ENCODE data around the gene POLR2A. TPM values are rescaled to one million over a fixed set of nuclear protein-coding genes. Genes with fewer than 3 reads are reported as not detected.

POLR2A gene
- total RNA-seq, 1 experiment from 2014 or later = 72.1 TPM

- POLR2A ChIA-PET = no interaction called here
- H3K27me3 Mint-ChIP-seq (ENCODE audit: insufficient read depth, unreplicated experiment) = no peaks in the 10 kb centered on the region
- H3K27ac Mint-ChIP-seq (ENCODE audit: unreplicated experiment) = no peak overlapping the region
- no peak for TF ChIP-seq CTCF (IDR thresholded peaks at IDR 0.05; ENCODE audit: insufficient read depth in 1 of 2, low read depth in 1 of 2, low read length in 1 of 2, severe bottlenecking in 1 of 2, unreplicated experiment in 1 of 2)
- no peaks in the 10 kb centered on the region for H3K4me1 ChIP-seq
- H3K36me3 ChIP-seq (ENCODE audit: control insufficient read depth, insufficient read depth, low read length) = no peaks in the 10 kb centered on the region; the same call in none of the 2 replicates
- H3K4me1 Mint-ChIP-seq (ENCODE audit: low read depth, unreplicated experiment) = no peaks in the 10 kb centered on the region
- DNase-seq = no peak
- CTCF ChIA-PET = no interaction called here
- H3K36me3 Mint-ChIP-seq (ENCODE audit: insufficient read depth, unreplicated experiment) = peaks cover 67% of the 10 kb centered on the region
- BruUV-seq (replicated peaks) = no TSS peak
- intact Hi-C loops (cut with micrococcal nuclease; ENCODE audit: unreplicated experiment) = no loop called here
- no peaks in the 10 kb centered on the region for H3K9me3 ChIP-seq
- no peaks in the 10 kb centered on the region for H3K9me3 Mint-ChIP-seq (ENCODE audit: unreplicated experiment)
- no peak overlapping the region for H3K4me3 ChIP-seq (ENCODE audit: low read depth, low read length)
- no peaks in the 10 kb centered on the region for H3K27me3 ChIP-seq (replicated peaks; ENCODE audit: control insufficient read depth, insufficient read depth, low read length)
- H3K4me3 Mint-ChIP-seq (ENCODE audit: unreplicated experiment) = no peak overlapping the region
Observed at GRCh38 chr17:7497636-7498035, 13.5 kb downstream of the POLR2A start.

GRCh38 chr17:7499161-7499560, 15.0 kb downstream of the POLR2A start:
- Mint-ChIP-seq H3K4me3 (ENCODE audit: unreplicated experiment) (no peak overlapping the region), H3K27me3 (ENCODE audit: insufficient read depth, unreplicated experiment) (no peaks in the 10 kb centered on the region), H3K9me3 (ENCODE audit: unreplicated experiment) (no peaks in the 10 kb centered on the region), H3K27ac (ENCODE audit: unreplicated experiment) (no peak overlapping the region), H3K36me3 (ENCODE audit: insufficient read depth, unreplicated experiment) (peaks cover 70% of the 10 kb centered on the region), H3K4me1 (ENCODE audit: low read depth, unreplicated experiment) (no peaks in the 10 kb centered on the region)
- CTCF ChIA-PET = no interaction called here
- TF ChIP-seq CTCF (IDR thresholded peaks at IDR 0.05; ENCODE audit: insufficient read depth in 1 of 2, low read depth in 1 of 2, low read length in 1 of 2, severe bottlenecking in 1 of 2, unreplicated experiment in 1 of 2) = no peak
- POLR2A ChIA-PET = interaction anchor here (0.5 kb wide), 1 partner anchor 237 kb away, joined by 4 read pairs; no protein-coding TSS in a partner anchor
- DNase-seq = no peak
- H3K4me1 ChIP-seq = no peaks in the 10 kb centered on the region
- BruUV-seq (replicated peaks) = no TSS peak
- no peaks in the 10 kb centered on the region; the same call in none of the 2 replicates for H3K36me3 ChIP-seq (ENCODE audit: control insufficient read depth, insufficient read depth, low read length)
- no peaks in the 10 kb centered on the region for H3K27me3 ChIP-seq (replicated peaks; ENCODE audit: control insufficient read depth, insufficient read depth, low read length)
- no peaks in the 10 kb centered on the region for H3K9me3 ChIP-seq
- intact Hi-C loops (cut with micrococcal nuclease; ENCODE audit: unreplicated experiment) = no loop called here
- H3K4me3 ChIP-seq (ENCODE audit: low read depth, low read length) = no peak overlapping the region

GRCh38 chr17:7501729-7502128, 17.6 kb downstream of the POLR2A start:
- no peak overlapping the region for H3K4me3 Mint-ChIP-seq (ENCODE audit: unreplicated experiment)
- Histone ChIP-seq H3K36me3 (ENCODE audit: control insufficient read depth, insufficient read depth, low read length) (no peaks in the 10 kb centered on the region; the same call in none of the 2 replicates), H3K4me1 (no peaks in the 10 kb centered on the region), H3K4me3 (ENCODE audit: low read depth, low read length) (no peak overlapping the region), H3K9me3 (no peaks in the 10 kb centered on the region), H3K27me3 (replicated peaks; ENCODE audit: control insufficient read depth, insufficient read depth, low read length) (no peaks in the 10 kb centered on the region)
- ChIA-PET POLR2A (no interaction called here), CTCF (interaction anchor here (1.3 kb wide), 1 partner anchor 62 kb away, joined by 8 read pairs; the partner anchor contains the start of gene FGF11)
- TF ChIP-seq CTCF (IDR thresholded peaks at IDR 0.05; ENCODE audit: insufficient read depth in 1 of 2, low read depth in 1 of 2, low read length in 1 of 2, severe bottlenecking in 1 of 2, unreplicated experiment in 1 of 2) = no peak
- intact Hi-C loops (cut with micrococcal nuclease; ENCODE audit: unreplicated experiment) = no loop called here
- peaks cover 77% of the 10 kb centered on the region for H3K36me3 Mint-ChIP-seq (ENCODE audit: insufficient read depth, unreplicated experiment)
- H3K9me3 Mint-ChIP-seq (ENCODE audit: unreplicated experiment) = no peaks in the 10 kb centered on the region
- DNase-seq = no peak
- H3K4me1 Mint-ChIP-seq (ENCODE audit: low read depth, unreplicated experiment) = no peaks in the 10 kb centered on the region
- H3K27me3 Mint-ChIP-seq (ENCODE audit: insufficient read depth, unreplicated experiment) = no peaks in the 10 kb centered on the region
- BruUV-seq (replicated peaks) = no TSS peak
- no peak overlapping the region for H3K27ac Mint-ChIP-seq (ENCODE audit: unreplicated experiment)
